Epithelial cell of esophagus (primary cell): Measurements from ENCODE around the gene SFTPD.

Experiments used
- DNase-seq: peaks from one replicate; pipeline ENCODE4 v3.0.0; 2010; ENCODE audit warnings: low read depth
- H3K4me3 ChIP-seq: 2 replicates; pipeline ENCODE4 v1.5.1; 2011; ENCODE audit warnings: mild to moderate bottlenecking, low read length, control low read depth
- TF ChIP-seq, protein P1 (sequence below): IDR thresholded peaks from 2 replicates; pipeline ENCODE4 v1.5.1; 2011; ENCODE audit warnings: low read depth, mild to moderate bottlenecking, low read length, control low read depth, inconsistent platforms; ENCODE audit not compliant: insufficient read depth; ENCODE audit errors: missing control alignments

Gene SFTPD

DNA sequence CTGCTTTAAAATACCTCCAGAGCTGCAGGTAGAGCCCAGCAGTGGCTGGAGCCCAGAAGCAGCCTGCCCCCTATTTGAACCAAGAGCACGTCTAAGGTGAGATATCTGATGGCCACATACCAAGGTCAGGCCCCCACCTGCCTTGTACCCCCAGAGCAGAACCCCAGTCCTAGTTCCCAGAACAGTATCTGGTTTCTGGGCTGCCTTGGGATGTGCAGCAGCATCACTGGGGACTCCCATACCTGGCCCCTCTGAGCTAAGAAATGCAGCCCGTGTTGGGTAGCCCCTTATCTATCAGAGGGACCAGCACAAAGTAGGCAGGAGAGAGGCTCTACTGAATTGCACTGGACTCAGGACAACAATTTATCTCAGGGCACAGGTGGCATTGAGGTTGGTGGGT lies 8.9 kb downstream of the SFTPD start:
- no peak overlapping the region for H3K4me3 ChIP-seq

DNA sequence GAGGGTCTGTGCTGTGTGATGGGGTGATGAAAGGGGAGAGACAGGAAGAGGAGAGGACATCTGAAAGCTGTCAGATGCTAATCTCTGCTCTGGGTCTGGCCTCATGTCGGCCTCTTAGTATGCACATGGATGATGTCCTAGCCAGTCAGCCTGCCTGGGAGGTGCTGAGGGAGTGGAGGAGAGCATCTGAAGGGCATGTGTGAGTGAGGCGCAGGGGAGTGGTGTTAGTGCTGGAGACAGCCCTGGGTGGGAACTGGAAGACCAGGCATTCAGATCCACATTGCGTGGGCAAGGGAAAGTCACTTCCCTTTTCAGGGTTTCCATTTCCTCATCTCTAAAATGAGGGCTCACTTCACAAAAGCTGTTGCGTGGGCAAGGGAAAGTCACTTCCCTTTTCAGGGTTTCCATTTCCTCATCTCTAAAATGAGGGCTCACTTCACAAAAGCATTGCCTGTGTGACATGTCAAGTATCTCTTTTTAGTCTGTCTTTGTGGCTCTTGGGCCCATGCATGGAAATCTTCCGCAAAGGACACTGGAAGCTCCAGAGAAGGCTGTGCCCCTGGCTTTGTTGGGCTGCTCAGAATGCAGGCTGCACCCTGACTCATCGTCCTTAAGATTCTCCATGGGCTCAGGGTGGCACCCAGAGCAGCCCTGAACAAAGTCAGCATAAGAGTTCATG lies 10.0 kb downstream of the SFTPD start:
- DNase-seq, result no peak
- H3K4me3 ChIP-seq, result no peak overlapping the region
- TF ChIP-seq, protein P1, sequence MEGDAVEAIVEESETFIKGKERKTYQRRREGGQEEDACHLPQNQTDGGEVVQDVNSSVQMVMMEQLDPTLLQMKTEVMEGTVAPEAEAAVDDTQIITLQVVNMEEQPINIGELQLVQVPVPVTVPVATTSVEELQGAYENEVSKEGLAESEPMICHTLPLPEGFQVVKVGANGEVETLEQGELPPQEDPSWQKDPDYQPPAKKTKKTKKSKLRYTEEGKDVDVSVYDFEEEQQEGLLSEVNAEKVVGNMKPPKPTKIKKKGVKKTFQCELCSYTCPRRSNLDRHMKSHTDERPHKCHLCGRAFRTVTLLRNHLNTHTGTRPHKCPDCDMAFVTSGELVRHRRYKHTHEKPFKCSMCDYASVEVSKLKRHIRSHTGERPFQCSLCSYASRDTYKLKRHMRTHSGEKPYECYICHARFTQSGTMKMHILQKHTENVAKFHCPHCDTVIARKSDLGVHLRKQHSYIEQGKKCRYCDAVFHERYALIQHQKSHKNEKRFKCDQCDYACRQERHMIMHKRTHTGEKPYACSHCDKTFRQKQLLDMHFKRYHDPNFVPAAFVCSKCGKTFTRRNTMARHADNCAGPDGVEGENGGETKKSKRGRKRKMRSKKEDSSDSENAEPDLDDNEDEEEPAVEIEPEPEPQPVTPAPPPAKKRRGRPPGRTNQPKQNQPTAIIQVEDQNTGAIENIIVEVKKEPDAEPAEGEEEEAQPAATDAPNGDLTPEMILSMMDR, result no peak

More for the DNA sequence above, 8.9 kb downstream of the SFTPD start:
- TF ChIP-seq, protein P1, result no peak
- DNase-seq, result no peak

DNA sequence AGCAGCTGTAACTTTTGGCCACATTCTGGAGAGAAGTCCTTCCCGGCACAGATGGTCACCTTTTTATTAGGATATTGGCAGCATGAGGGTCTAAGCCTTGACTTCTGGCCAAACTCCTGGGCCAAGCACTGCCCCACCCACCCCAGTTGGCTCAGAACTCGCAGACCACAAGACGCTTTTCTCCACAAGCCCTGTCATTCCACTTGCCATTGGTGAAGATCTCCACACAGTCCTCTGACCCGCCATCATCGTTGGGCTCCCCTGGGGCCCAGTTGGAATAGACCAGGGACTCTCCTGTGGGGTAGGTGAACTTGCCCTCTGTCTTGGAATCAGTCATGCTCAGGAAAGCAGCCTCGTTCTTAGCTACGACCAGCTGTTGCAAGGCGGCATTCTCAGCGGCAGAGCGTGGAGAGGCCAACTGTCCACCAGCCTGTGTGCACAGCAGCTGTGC lies 11.2 kb downstream of the SFTPD start:
- TF ChIP-seq, protein P1, result no peak
- H3K4me3 ChIP-seq, result no peak overlapping the region
- DNase-seq, result no peak

DNA sequence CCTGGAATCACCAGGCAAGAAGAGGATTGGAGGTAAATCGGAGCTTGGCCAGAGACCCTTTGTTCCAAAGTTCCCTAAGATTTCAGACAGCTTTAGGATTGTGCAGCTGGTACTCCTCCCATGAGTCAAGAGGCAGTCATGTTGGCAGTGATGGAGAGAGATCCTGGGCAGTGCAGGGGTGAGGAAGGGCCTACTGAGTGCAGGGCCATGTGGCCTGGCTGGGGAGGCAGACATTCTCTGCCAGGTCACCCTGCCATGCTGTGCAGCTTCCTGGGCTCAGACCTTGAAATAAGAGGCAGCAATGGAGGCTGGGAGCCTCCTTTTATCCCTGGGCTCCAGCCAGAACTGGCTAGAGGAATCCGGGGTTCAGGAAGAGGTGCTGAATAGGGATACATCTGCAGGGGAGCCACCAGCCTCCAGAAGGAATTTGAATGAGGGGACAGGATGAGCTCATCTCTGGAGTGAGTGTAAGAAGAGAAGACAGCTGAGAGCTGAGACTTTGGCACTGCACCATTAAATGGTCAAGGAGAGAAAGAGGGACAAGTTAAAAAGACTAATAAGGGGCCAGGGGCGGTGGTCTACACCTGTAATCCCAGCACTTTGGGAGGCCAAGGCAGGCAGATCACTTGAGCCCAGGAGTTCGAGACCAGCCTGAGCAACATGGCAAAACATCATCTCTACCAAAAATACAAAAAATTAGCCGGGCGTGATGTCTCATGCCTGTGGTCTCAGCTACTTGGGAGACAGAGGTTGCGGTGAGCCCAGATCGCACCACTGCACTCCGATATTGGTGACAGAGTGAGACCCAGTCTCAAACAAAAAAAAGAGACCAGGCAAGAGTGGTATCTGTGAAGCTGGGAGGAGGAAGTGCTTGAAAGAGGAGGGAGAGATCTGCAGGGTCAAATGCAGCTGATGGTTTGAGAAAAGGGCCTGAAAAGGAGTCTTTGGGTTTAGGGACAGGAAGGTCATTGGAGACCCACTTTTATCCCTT lies 12.0 kb downstream of the SFTPD start:
- no peak for DNase-seq
- TF ChIP-seq, protein P1, result no peak

DNA sequence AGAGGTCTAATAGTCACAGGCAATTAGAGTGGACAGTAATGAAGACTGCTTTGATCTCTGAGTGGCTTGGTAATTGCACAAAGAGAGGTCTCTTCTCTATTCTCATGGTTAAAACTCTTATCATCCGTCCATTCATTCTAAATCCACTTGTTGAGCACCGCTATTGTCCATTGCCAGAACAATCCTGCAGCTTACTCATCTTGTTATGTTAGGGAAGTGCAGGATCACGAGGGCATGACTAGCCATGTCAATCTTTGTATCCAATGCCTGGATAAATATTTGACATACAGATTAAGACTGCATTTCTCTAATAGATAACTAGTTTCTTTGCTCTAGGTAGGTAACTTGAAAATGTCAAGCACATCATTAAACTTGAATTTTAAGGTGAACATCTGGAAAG lies 14.9 kb downstream of the SFTPD start:
- peak; percentile 70 for DNase-seq
- no peak overlapping the region for H3K4me3 ChIP-seq
- TF ChIP-seq, protein P1, result no peak

More for the DNA sequence above, 12.0 kb downstream of the SFTPD start:
- no peak overlapping the region for H3K4me3 ChIP-seq

DNA sequence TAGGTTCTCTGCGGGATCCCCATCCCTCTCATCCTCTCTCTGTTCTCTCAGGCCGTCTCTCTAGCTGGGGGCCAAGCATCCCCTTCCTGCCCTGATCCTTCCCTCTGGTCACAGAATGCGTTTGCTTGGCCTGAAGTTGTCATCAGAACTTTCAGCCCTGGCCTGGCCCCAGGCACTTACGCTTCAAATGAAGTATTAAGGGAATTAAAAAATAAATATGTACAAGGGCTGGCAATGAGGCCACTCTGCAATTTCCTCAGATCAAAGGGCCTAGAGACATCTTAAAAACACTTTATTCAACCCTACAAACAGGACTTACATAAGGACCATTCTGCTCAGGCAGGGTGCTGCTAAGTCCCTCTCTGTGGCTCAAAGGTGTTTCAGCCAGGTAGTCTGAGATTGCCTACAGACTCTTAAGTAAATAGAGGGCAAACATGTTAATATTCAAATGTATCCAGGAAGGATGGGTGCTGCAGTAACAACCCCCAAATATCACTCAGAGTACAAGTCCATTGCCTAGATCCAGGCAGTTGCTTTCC lies 16.0 kb downstream of the SFTPD start:
- no peak overlapping the region for H3K4me3 ChIP-seq
- no peak for DNase-seq
- TF ChIP-seq, protein P1, result no peak
